Mesothelial cell of epicardium (in vitro differentiated cells): ENCODE results near the gene SIPA1L3. TPM values are rescaled to one million over a fixed set of nuclear protein-coding genes. Genes with fewer than 3 reads are reported as not detected.
A peak's percentile ranks its signal among the peaks of the same experiment; 100 is the strongest.

Experiments
- DNase-seq, 2 experiments: peaks; one replicate each; pipeline ENCODE4 v3.0.0; 2021; ENCODE audit warnings: low spot score in 2 of 2; ENCODE audit not compliant: unreplicated experiment in 2 of 2
- H3K27ac Mint-ChIP-seq: 2 replicates; pipeline ENCODE4 v1.8.0; 2021; ENCODE audit warnings: mixed read lengths
- H3K27me3 Mint-ChIP-seq: 2 replicates; pipeline ENCODE4 v1.8.0; 2021; ENCODE audit warnings: low read depth, mixed read lengths
- H3K36me3 Mint-ChIP-seq: 2 replicates; pipeline ENCODE4 v1.8.0; 2021; ENCODE audit warnings: mixed read lengths
- H3K4me1 Mint-ChIP-seq: 2 replicates; pipeline ENCODE4 v1.8.0; 2021; ENCODE audit warnings: mixed read lengths
- H3K4me3 Mint-ChIP-seq: 2 replicates; pipeline ENCODE4 v1.8.0; 2021; ENCODE audit warnings: mild to moderate bottlenecking, moderate library complexity, mixed read lengths
- H3K9me3 Mint-ChIP-seq: 2 replicates; pipeline ENCODE4 v1.8.0; 2021; ENCODE audit warnings: mixed read lengths
- total RNA-seq: library from RNA; stranded (reverse); gene quantifications from 3 replicates; pipeline ENCODE4 v1.2.1, GENCODE V29; 2021
- TF ChIP-seq, protein P1 (sequence below): fragments of 200-600 bp; sonication (generic); IDR thresholded peaks from one replicate; pipeline ENCODE4 v1.5.0; 2021; ENCODE audit warnings: antibody characterized with exemption; ENCODE audit not compliant: unreplicated experiment

The SIPA1L3 gene
- total RNA-seq, 1 donor from 2014 or later: 58.2 TPM

DNA sequence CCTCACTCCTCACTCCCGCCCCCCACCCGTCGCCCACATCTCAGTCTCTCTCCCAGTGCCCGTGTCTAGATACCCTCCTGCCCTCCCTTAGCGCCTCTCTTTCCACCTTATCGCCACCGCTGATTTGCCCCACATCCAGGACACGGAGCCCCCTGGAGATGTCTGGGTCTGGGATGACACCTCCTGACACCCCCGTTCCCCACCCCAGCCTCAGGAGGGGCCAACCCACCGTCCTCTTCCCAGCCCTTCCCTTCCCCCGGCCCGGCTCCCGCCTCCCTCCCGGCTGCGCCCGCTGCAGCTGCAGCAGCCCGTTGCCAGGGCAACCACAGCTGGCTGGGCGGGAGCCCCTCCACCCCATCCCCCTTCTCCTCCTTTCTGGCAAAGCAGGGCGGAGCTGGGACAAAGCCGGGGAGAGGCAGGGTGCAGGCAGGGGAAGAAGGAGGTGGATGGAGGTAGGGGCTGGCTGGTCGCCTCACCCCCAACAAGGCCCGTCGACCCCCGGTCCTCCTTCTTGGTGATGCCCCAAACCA is 303.5 kb downstream of the SIPA1L3 start:
- TF ChIP-seq, protein P1, sequence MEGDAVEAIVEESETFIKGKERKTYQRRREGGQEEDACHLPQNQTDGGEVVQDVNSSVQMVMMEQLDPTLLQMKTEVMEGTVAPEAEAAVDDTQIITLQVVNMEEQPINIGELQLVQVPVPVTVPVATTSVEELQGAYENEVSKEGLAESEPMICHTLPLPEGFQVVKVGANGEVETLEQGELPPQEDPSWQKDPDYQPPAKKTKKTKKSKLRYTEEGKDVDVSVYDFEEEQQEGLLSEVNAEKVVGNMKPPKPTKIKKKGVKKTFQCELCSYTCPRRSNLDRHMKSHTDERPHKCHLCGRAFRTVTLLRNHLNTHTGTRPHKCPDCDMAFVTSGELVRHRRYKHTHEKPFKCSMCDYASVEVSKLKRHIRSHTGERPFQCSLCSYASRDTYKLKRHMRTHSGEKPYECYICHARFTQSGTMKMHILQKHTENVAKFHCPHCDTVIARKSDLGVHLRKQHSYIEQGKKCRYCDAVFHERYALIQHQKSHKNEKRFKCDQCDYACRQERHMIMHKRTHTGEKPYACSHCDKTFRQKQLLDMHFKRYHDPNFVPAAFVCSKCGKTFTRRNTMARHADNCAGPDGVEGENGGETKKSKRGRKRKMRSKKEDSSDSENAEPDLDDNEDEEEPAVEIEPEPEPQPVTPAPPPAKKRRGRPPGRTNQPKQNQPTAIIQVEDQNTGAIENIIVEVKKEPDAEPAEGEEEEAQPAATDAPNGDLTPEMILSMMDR: no peak
- H3K9me3 Mint-ChIP-seq: no peaks in the 10 kb centered on the region
- peak; percentile 65 to 73 for DNase-seq
- peaks cover 26% of the 10 kb centered on the region for H3K27me3 Mint-ChIP-seq
- no peaks in the 10 kb centered on the region for H3K36me3 Mint-ChIP-seq
- peaks cover 17% of the 10 kb centered on the region for H3K4me1 Mint-ChIP-seq
- H3K4me3 Mint-ChIP-seq: peak overlapping the region; percentile 63
- peak overlapping the region; percentile 73 for H3K27ac Mint-ChIP-seq

DNA sequence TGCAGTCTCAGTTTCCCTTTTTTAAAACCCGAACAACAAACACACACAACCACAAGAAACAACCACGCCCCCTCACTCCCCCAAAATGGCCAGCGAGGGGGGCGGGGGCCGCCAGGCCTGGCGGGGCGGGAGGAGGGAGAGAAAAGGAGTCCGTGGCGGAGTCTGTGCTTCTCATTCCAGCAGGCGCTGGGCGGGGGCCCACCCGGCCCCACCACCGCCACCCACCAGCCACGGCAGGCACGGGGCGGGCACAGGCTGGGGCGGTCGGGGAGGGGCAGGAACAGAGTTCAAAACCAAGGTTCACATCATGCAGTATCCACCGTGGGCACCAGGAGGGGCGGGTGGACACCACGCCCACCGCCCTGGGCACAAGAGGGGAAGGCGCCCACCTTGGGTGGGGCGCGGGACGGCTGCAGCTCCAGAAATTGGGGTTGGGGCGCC is 304.2 kb downstream of the SIPA1L3 start:
- DNase-seq: no peak
- no peak overlapping the region for H3K27ac Mint-ChIP-seq
- peaks cover 26% of the 10 kb centered on the region for H3K27me3 Mint-ChIP-seq
- peak overlapping the region; percentile 63 for H3K4me3 Mint-ChIP-seq
- H3K36me3 Mint-ChIP-seq: no peaks in the 10 kb centered on the region
- peaks cover 17% of the 10 kb centered on the region for H3K4me1 Mint-ChIP-seq
- H3K9me3 Mint-ChIP-seq: no peaks in the 10 kb centered on the region
- TF ChIP-seq, protein P1: no peak

DNA sequence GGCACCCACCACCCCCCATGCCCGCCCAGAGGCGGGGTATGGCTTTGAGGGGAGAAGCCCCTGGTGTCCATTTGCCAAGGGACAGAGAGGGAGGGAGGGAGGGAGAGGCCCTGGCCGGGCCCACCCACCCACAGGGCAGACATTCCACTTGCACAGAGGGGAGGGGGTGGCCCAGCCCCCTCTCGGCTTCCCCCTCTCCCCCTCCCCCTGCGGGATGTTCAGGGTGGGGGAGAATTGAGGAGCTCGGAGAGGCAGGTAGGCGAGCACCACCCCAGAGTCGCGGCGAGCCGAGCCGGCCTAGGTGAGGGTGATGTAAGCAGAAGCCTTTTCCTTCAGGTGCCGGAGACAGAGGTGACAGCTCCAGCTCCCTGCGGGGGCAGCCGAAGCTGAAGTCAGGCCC is 304.8 kb downstream of the SIPA1L3 start:
- H3K4me3 Mint-ChIP-seq: peak overlapping the region; percentile 50
- TF ChIP-seq, protein P1: no peak
- peaks cover 26% of the 10 kb centered on the region for H3K27me3 Mint-ChIP-seq
- H3K27ac Mint-ChIP-seq: no peak overlapping the region
- H3K36me3 Mint-ChIP-seq: no peaks in the 10 kb centered on the region
- no peaks in the 10 kb centered on the region for H3K9me3 Mint-ChIP-seq
- DNase-seq: no peak
- peaks cover 17% of the 10 kb centered on the region for H3K4me1 Mint-ChIP-seq

DNA sequence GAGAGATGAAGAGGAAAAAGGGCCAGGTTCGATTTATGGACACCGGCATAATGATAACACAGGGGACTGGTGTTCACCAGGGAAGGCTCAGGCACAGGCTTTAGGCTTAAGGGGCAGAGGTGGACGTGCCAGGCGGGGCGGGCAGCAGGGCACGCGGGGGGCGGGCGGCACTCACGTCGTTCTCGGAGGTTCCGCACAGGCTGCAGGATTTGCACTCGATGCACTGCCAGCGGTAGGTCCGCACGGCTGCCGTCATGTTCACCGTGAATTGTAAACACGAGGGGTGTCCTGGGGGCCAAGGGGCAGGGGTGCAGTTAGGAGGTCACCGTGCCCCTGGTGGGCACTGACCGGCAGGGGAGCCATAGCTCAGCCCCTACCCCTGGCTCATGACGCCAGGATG is 306.5 kb downstream of the SIPA1L3 start:
- peaks cover 23% of the 10 kb centered on the region for H3K27me3 Mint-ChIP-seq
- peaks cover 17% of the 10 kb centered on the region for H3K4me1 Mint-ChIP-seq
- H3K27ac Mint-ChIP-seq: no peak overlapping the region
- H3K36me3 Mint-ChIP-seq: no peaks in the 10 kb centered on the region
- DNase-seq: no peak
- H3K4me3 Mint-ChIP-seq: no peak overlapping the region
- no peaks in the 10 kb centered on the region for H3K9me3 Mint-ChIP-seq
- TF ChIP-seq, protein P1: no peak

DNA sequence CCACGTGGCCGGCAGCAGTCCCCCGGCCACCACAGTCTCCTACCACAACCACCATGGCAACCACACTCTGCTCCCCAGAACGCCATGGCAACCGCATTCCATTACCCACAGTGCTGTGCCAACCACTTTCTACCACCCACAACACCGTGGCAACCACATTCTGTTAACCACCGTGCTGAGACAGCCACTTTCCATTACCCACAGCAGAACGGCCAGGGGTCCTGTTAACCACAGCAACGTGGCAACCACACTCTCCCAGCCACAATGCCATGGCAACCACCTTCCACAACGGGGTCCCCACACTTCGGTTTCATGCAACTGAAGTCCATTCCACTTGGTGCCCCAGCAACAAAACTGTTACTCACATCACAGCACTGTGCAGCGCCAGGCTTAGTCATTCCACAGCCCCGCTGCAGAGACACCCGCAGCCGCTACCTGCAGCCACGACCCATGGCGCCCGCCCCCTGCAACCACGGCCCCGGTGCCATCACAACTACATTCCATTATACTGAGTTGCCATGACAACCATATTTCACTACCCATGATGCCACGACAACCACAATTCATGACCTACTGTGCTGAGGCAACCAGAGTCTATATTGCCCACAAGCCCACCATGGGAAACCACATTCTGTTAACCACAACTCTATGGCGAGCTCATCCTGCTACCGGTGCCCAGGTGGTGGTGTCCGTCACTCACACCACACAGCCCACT is 307.1 kb downstream of the SIPA1L3 start:
- Mint-ChIP-seq H3K4me3 (no peak overlapping the region), H3K27ac (no peak overlapping the region), H3K9me3 (no peaks in the 10 kb centered on the region), H3K27me3 (peaks cover 20% of the 10 kb centered on the region), H3K36me3 (no peaks in the 10 kb centered on the region), H3K4me1 (peaks cover 17% of the 10 kb centered on the region)
- DNase-seq: no peak
- TF ChIP-seq, protein P1: no peak
